Urothelium cell line (cell line): Measurements from ENCODE around the gene TBCD.
"Not testable (repeated sequence)": the region's sequence is repeated elsewhere in the genome, so short reads cannot be mapped to it uniquely, and the experiment has no call there.

Experiments
- DNase-seq: peaks from one replicate; pipeline ENCODE4 v3.0.0; 2011; ENCODE audit warnings: low spot score, mixed read lengths
- FAIRE-seq: peaks from 2 replicates; lab custom pipeline; 2011; peaks lifted over from hg19 to GRCh38; lab: Jason Lieb, UNC

The TBCD gene

DNA sequence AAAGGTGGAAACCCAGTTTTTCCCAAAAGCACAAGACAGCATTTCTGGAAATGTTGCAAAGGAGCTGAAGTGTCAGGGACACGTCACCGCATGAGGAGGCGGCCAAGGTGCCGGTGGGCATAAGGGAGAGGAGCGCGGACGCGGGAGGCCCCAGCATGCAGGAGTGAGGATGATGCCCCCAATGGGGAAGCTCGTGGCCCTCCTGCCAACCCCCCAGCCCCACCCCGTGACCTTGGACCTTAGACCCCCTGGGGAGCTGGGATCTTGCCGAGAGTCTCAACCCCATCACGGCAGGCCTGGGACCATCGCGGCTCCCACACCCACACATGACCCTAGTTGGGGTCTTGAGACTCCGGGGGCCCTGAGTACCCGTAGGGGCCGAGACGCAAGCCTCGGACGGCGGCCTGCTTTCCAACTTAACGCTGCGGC is 208.1 kb downstream of the TBCD start:
- FAIRE-seq (no peak), DNase-seq (no peak)

GRCh38 chr17:82960419-82961271 is 208.8 kb downstream of the TBCD start:
- FAIRE-seq (no peak), DNase-seq (no peak)

DNA sequence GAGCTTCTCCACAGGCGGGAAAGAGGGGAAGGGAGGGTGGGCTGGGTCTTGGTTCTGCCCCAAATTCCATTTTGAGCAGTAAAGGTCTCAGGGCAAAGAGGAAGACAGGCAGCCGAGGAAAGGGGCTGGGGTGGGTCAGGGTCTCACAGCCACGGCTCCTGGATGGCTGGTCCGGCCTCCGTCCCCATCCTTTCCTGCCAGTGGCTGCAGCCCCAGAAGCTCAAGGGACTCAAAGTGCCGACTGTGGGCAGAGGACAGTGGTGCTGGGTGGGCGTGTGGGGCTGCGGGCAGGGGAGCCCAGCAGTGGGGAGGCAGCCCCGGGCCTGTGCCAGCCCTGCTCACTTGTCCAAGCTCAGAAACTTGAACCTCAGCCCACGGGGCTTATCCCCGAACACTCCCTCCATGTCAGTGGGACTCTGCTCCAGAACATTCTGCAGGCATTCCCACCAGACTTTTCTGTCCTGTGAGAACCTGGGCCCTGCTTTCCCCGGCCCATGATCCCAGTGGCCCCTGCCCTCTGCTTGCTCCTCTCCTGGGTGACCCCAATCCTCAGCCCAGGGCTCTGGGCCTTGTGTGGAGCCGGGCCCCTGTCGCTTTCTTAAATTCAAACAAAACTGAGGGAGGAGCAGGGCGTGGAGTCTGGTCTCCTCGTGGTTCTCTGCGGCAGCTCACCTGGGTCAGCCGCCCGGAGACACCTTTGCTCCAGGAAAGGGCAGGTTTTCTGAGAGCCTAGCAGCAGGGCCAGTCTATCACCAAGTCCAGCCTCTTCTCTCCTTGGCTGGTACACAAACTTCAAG is 209.7 kb downstream of the TBCD start:
- no peak for FAIRE-seq
- no peak for DNase-seq

DNA sequence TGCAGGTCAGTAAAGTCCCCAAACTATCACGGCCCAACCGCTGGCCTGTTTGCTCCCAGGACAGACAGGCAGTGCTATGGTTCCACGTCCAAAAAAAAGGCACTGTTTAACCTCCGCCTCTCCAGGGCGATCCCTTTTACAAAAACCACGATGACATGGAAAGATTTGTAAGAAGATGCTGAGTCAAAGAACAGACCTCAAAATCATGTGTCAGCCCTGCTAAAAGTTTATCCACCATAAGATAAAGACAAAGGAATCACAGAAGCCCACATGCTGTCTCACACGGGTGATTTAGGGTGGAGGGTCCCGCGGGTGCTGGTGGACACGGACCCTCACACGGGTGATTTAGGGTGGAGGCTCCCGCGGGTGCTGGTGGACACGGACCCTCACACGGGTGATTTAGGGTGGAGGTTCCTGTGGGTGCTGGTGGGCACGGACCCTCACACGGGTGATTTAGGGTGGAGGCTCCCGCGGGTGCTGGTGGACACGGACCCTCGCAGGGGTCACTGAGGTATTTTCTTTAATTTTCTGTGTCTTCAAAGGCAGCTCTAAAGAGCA is 210.4 kb downstream of the TBCD start:
- FAIRE-seq: no peak
- no peak for DNase-seq

GRCh38 chr17:82963104-82963950 is 211.5 kb downstream of the TBCD start:
- DNase-seq (no peak), FAIRE-seq (no peak)

DNA sequence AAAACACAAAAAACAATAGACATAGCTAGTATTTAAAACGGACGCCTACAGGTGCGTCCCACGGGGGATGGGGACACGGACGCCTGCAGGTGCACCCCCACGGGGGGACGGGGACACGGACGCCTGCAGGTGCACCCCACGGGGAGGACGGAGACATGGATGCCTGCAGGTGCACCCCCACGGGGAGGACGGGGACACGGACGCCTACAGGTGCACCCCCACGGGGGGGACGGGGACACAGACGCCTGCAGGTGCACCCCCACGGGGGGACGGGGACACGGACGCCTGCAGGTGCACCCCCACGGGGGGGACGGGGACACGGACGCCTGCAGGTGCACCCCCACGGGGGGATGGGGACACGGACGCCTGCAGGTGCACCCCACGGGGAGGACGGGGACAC is 212.6 kb downstream of the TBCD start:
- FAIRE-seq, DNase-seq: not testable (repeated sequence)

GRCh38 chr17:82964851-82965341 is 213.0 kb downstream of the TBCD start:
- no peak for DNase-seq
- FAIRE-seq: peak; percentile 17

- no peak for FAIRE-seq
Observed at GRCh38 chr17:82965371-82965770, 213.5 kb downstream of the TBCD start.

GRCh38 chr17:82966415-82966814 is 214.6 kb downstream of the TBCD start:
- DNase-seq: no peak

More at GRCh38 chr17:82965371-82965770, 213.5 kb downstream of the TBCD start:
- no peak for DNase-seq

DNA sequence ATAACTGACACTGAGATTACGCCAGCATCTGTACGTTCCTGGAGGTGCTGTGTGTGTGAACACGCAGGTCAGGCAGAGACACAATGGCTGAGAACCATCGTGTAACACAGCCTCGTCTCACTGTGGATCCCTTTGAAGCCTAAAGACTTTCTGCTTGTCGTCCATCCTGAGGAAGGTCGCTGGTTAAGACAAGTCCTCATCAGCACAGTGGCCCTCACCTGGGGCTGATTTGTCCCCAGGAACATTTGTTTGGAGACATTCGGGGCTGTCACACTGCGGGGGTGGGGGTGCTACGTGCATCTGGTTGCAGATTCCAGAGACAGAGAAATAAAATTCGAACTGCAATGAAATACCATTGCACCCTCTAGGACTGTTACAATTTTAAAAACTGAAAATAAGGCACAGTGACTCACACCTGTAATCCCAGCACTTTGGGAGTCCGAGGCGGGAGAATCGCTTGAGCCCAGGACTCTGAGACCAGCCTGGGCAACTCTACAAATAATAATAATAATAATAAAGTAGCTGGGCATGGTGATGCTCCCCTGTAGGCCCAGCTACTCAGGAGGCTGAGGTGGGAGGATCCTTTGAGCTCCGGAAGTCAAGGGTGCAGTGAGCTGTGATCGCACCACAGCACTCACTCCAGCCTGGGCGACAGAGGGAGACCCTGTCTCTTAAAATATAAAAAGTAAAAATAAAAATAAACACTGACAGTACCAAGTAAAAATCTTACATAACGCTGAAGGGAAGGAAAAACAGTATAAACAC is 215.6 kb downstream of the TBCD start:
- DNase-seq (no peak), FAIRE-seq (no peak)

More at GRCh38 chr17:82966415-82966814, 214.6 kb downstream of the TBCD start:
- FAIRE-seq: no peak

GRCh38 chr17:82968033-82968841 is 216.4 kb downstream of the TBCD start:
- peak; percentile 94 for FAIRE-seq

DNA sequence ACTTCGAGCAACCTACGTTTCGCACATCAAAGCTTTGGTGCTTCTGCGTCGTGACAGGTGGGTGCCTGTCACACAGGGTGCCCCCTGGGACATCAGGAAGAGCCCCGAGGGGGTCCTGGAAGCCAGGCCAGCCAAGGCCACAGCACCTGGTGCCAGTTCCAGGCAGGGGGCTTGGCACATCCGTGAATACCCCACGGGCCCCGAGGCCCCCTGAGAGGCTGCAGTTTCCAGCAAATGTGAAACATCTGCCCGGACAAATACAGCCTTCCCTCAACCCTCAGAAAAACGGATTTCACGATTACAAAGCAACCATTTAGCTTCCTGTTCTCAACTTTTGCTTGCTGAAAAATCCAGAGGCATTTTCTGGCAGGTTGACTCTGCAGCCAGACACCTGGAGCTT is 218.2 kb downstream of the TBCD start:
- FAIRE-seq (no peak), DNase-seq (no peak)

More at GRCh38 chr17:82968033-82968841, 216.4 kb downstream of the TBCD start:
- DNase-seq: not testable (repeated sequence)

DNA sequence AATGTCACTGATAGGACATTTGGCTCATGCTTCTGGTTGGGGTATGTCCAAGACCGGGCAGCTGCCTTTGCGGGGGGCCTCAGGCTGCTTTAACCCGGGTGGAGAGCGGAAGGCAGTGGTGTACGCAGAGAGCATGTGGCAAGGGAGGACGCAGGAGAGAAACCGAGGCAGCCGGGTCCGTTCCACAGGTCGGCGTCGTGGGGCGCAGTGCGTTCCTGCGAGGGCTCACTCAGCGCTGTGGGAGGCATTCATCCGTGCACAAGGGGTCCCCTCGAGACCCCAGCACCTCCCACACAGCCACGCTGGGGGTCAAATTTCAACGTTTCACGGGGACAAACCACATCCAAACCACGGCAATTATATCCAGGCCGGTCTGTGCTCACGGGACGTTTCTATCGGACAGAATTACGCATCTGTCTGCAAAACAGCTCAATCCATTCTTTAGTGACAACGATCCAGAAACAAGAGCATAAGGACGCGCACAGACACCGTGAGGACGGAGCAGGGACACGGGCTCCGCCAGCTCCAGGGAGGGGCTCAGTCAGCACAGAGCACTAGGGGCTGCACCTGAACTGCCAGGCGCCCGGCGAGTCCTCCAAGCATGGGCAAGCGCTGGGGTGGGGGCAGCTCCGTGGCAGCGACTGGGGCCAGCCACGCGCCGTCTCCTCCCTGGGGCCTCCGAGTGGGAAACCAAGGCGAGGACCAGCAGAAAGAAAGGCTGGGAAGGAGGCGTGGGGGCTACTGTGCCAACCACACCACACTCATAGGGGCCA is 219.1 kb downstream of the TBCD start:
- DNase-seq (no peak), FAIRE-seq (no peak)

DNA sequence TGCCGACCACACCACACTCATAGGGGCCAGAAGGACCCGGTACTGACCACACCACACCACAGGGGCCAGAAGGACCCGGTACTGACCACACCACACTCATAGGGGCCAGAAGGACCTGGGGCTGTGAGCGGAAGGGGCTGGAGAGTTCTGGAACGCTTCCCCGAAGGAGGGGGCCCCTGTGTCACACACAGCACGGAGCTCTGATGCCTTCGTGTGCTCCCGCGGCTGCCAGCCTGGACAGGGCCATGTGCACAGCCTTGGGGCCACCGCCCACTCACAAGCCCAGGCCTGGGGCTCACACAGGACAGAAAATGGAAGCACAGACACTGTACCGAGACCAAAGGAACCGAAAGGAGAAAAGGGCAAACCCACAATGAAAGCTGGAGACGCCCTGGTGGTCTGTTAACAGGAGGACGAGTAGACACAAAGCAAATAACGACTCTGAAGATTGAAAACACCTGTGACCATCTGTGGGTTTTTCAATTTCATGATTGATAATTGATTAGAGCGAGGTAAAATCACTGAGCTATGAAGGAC is 221.0 kb downstream of the TBCD start:
- no peak for FAIRE-seq
- no peak for DNase-seq

DNA sequence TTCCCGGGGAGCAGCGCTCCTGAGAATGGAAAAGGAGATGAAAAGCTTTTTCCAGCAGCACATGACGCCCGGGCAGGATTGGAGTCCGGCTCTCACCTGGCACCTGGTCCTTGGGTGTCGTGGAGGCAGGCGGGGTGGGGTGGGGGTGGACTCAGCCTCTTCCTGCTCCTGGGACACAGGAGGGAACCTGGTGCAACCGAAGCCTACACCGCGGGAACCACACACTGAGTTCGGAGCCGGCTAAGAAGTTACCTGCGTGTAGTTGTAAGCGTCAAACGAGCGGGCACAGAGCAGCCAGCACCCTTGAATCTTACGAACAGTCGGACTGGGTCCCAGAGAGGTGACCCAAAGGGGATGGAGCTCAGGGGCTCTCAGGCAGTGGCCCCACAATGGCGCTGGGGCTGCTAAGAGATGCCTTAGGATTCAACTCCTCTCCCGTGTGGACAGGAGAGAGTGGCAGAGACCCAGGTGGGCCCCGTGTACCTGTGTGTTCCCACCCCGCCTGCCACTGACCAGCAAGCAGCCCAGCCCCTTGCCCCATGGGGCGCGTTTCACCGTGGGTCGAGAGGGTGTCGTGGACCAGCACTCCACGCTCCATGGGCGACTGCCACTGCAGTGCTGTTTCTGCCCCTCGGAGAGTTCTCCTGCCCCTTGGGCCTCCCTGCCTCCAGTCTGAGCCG is 221.7 kb downstream of the TBCD start:
- no peak for FAIRE-seq

DNA sequence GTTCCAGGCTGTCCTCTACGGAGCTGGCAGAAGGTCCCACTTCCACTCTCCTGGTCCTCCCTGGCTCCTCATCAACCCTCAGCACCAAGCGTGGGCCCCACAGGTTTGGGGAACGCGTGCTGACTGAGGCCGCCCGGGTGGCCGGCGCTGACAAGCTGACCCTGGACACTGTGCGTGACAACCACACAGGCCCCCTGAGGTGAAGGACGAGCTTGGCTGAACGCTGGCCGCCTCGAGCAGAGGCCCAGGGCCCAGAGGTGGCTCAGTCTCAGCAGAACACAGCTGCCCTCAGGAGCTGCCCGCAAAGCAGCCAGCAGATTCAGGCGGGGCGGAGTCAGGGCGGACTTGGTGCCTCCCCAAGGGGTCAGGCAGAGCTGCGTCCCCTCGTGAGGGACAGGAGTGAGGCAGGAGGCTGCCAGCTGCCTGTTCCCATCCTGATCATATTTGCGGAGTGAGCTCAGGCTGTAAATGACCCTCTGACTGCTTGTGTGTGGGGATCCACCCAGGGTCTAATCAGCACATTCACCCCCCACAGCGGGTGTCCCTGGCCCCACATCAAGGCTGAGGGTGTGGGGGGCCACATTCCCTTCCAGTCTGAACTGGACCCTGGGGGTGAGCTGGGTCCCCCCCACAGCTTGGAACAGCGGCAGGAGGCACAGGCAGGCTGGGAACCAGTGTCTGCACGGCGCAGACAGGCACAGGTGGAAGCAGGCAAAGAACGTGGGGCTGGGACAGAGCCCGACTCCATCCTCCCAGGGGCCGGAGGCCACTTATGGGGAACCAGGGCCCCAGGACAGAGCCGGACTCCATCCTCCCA is 222.5 kb downstream of the TBCD start:
- FAIRE-seq: no peak
- DNase-seq: no peak

More for the DNA sequence above, 221.7 kb downstream of the TBCD start:
- DNase-seq: no peak
